ENCODE results near the gene MCC.

- TF ChIP-seq CTCF (IDR thresholded peaks at IDR 0.05) = no peak
- no peak for TF ChIP-seq EP300 (IDR thresholded peaks at IDR 0.05)
Observed at GRCh38 chr5:113064806-113065205, 423.4 kb downstream of the MCC start.

Data from ovary (tissue), 3 donors.